OCI-LY1 (cell line): ENCODE measurements around the gene CSNK1A1.

ENCODE experiments used
- EZH2 ChIP-seq: fragments of 200-600 bp; sonication (generic), shearing (Covaris generic); IDR thresholded peaks from 2 replicates; pipeline ENCODE4 v1.8.0; 2017; ENCODE audit warnings: borderline replicate concordance, mixed run types, mild to moderate bottlenecking, antibody characterized with exemption, low read length, moderate library complexity, mixed read lengths
- TF ChIP-seq, protein P1 (sequence below): fragments of 200-600 bp; sonication (generic), shearing (Covaris generic); IDR thresholded peaks from 2 replicates; pipeline ENCODE4 v1.5.1; 2017; ENCODE audit warnings: mild to moderate bottlenecking, antibody characterized with exemption, low read length, moderate library complexity, mixed read lengths

DNA sequence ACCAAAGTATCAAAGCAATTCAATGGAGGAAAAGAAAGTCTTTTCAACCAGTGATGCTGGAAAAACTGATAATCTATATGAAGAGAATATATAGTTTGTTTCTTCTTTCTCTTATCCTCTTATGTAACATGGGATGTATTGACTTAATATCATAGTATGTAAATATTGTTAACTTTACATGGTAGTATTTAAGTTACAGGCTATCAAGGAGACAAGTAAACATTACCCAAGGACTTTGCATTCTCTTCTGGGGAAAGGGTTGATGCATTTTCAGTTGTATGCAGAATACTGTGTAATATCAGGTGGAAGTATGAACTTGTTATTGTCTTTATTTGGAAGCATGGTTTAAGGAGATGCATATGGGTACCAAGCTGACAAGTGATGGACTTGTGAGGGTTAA lies 20.9 kb upstream of the CSNK1A1 start:
- TF ChIP-seq, protein P1, sequence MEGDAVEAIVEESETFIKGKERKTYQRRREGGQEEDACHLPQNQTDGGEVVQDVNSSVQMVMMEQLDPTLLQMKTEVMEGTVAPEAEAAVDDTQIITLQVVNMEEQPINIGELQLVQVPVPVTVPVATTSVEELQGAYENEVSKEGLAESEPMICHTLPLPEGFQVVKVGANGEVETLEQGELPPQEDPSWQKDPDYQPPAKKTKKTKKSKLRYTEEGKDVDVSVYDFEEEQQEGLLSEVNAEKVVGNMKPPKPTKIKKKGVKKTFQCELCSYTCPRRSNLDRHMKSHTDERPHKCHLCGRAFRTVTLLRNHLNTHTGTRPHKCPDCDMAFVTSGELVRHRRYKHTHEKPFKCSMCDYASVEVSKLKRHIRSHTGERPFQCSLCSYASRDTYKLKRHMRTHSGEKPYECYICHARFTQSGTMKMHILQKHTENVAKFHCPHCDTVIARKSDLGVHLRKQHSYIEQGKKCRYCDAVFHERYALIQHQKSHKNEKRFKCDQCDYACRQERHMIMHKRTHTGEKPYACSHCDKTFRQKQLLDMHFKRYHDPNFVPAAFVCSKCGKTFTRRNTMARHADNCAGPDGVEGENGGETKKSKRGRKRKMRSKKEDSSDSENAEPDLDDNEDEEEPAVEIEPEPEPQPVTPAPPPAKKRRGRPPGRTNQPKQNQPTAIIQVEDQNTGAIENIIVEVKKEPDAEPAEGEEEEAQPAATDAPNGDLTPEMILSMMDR, result no peak
- TF ChIP-seq EZH2, result no peak
